HG03439 (cell line): ENCODE measurements around the gene MPP7.

Experiments
- ATAC-seq: cut with Tn5 transposase; IDR thresholded peaks from one replicate; pipeline ENCODE4 v1.9.1; 2021; ENCODE audit warnings: mild to moderate bottlenecking, moderate library complexity; ENCODE audit not compliant: unreplicated experiment

Gene MPP7

GRCh38 chr10:28307267-28307666 is 4.4 kb upstream of the MPP7 start:
- no peak for ATAC-seq

DNA sequence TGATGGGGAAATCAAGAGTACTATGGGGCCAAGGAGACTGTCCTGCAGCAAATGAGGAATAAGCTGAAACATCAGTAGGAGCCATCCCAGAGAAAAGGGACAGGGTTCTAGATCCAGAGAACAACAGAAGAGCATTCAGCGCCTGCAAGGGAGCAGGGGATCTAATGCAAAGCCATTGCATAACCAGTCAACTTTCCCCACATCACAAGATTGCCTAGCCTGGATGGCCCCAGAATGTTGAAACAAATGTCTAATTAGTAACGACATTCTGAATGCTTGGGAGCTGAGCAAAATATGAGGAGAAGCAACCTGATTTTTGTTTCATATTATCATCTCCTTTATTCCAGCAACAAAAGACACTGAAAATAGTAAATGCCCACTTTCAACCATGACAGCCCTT is 2.7 kb upstream of the MPP7 start:
- ATAC-seq = no peak

- ATAC-seq = no peak
These were observed 1.2 kb upstream of the MPP7 start for GRCh38 chr10:28304032-28304571.

GRCh38 chr10:28302012-28302637 is 739 bp downstream of the MPP7 start:
- peak; percentile 3 for ATAC-seq

DNA sequence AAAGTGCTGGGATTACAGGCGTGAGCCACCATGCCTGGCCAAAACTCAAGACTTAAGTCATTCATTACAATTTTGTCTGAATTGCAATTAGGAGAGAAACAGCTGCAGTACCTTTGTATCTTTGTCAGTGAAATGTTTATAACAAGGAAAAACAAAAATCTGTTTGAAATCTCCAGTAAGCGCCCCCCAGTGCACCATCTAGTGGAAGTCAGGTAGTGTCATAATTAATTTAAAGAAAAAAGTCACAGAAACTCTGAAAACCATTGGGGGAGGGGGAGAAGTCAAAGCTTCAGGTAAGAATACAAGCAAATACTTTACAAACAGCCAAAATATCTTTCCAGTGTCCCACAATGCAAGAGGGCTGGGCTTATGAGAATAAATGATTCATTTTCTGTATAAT is 2.8 kb downstream of the MPP7 start:
- no peak for ATAC-seq

DNA sequence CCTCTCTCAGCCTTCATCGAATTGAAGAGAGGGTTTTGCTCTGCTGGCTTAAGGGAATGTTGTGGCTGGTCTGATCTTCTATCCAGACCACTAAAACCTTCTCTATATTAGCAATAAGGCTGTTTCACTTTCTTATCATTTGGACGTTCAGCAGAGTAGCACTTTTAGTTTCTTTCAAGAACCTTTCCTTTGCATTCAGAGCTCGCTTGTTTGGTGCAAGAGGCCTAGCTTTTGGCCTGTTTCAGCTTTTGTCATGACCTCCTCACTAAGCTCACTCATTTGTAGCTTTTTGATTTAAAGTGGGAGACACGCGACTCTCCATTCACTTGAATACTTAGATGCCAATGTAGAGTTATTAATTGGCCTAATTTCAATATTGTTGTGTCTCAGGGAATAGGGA is 3.9 kb downstream of the MPP7 start:
- no peak for ATAC-seq

DNA sequence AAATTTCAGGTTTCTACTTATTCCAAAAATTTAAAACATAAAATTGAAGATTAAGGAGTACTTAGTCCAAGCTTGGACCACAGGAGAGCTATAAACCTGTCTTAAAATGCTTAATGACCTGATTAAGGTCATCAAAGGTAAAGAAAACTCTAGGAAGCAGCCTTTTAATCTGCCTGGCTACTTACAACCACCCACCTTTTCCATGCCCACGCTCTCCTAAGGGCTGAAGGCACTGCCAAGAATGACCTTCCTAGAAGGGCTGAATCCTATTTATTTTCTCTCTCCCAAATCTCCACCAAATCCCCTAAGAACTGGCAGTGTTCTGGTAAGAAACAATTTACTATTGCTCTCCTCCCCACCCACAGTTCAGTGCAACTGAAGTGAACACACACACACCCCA is 6.8 kb downstream of the MPP7 start:
- no peak for ATAC-seq

GRCh38 chr10:28295336-28295735 is 7.5 kb downstream of the MPP7 start:
- ATAC-seq = no peak

- no peak for ATAC-seq
These were observed 8.1 kb downstream of the MPP7 start for GRCh38 chr10:28294809-28295208.

GRCh38 chr10:28294169-28294532 is 8.7 kb downstream of the MPP7 start:
- no peak for ATAC-seq

DNA sequence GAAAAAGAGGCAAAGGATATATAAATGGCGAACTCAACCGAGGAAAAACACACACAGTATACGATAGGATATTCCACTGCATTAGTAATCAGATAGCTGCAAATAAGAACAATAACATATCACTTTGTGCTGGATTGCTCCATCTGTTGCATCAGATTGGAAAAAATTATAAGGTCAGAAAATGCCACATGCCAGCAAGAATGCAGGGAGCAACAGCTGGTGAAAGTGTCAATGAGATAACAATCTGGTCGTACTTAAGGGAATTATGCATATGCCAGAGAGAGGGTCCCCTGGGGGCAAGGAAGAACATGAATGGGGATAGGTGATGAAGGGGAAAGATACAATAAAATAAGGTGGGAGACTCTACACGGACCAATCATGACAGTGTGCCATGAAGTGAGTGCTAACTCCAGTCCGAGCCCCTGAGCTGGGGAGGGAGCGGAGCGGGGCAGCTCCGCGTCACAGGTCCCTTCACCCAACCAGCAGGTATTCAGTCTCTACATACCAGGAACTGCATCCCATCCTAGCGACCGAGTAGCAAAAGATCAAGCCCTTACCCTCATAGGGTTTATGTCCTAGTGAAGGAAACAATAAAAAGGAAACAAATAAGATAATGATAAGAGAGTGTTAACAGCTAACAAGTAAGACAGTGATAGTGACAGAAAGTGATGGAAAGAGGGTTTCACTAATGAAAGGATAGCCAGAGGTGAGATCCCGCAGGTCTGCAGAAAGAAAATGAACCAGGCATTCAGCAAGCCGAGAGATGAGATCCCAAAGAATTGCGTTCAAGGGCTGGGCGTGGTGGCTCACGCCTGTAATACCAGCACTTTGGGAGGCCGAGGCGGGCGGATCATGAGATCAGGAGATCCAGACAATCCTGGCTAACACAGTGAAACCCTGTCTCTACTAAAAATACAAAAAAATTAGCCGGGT is 9.4 kb downstream of the MPP7 start:
- ATAC-seq = no peak

DNA sequence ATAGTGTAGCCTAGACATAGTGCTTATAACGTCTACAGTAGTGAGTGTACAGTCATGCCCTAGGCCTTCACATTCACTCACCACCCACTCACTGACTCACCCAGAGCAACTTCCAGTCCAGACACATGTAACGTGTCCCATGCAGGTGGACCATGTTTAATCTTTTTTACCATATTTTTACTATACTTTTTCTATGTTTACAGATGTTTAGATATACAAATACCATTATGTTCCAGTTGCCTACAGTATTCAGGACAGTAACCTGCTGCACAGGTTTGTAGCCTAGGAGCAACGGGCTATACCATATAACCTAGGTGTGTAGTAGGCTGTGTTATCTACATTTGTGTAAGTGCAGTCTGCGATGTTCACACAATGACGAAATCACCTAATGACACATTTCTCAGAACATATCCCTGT is 11.0 kb downstream of the MPP7 start:
- ATAC-seq = no peak

GRCh38 chr10:28285816-28286215 is 17.0 kb downstream of the MPP7 start:
- ATAC-seq = no peak

- no peak for ATAC-seq
These were observed 18.7 kb downstream of the MPP7 start for GRCh38 chr10:28284126-28284525.

- ATAC-seq = no peak
These were observed 19.6 kb downstream of the MPP7 start for GRCh38 chr10:28283251-28283650.

GRCh38 chr10:28282336-28282735 is 20.5 kb downstream of the MPP7 start:
- no peak for ATAC-seq

DNA sequence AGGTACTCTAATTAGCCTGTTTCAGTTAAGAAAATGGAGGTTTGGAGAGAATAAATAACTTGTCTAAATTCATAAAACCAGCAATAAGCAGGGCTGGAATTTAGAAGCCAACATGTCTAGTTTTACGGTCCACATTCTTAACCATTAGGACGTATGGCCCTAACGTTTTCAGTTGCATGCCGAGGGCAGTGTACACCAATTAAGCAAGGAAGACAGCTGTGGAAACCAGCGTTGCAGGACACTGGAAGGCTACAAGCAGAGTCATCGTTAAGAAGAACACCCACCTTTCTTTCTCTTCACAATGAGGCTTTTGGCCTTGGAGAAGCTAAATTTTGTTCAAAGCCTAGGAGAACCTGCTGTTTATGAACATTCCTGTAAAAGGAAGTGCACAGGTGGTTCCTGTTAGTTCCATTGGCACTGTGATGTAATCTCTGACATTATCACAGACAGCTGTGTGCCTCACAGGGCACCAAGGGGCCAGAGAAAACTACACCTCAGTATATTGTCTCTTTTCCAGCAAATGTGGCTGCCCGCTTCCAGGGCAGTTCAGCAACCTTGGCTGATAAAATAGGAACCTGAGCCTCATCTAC is 21.0 kb downstream of the MPP7 start:
- ATAC-seq = no peak

DNA sequence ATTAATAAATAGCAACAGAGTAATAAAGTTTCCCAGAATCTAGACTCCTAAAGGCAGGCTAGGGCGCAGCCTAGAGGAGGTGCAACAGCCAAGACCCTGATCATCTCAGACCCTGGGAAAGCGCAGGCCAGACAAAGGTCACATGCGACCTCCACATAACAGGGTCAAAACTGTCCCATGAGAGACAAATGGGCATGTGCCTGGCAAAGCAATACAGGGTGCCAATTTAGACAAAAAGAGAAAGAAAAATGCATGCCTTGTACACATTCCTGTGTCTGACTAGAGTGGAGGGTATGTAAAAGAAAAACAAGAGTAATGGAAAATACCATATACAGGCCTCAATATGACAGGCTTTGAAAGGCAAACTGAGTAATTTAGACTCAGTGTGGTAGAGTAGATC is 22.2 kb downstream of the MPP7 start:
- ATAC-seq = no peak

DNA sequence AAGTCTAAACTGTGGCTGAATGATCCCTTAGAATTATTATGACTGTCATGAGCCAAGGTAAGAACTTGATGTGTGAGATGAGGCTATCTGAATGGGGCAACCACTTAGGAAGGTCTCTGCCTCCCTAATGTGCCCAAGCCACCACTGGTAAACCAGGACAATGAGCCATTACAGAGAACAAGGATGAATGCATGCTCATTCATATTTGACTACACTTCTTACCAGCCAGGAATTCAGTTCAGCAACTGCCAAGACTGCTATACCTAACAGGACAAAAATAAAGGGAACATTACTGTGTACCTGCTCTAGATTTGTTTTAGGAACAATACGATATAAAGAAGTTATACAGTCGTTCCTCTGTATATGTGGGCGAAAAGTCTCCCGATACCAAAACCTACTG is 23.0 kb downstream of the MPP7 start:
- ATAC-seq = no peak

GRCh38 chr10:28278842-28279241 is 24.0 kb downstream of the MPP7 start:
- no peak for ATAC-seq

DNA sequence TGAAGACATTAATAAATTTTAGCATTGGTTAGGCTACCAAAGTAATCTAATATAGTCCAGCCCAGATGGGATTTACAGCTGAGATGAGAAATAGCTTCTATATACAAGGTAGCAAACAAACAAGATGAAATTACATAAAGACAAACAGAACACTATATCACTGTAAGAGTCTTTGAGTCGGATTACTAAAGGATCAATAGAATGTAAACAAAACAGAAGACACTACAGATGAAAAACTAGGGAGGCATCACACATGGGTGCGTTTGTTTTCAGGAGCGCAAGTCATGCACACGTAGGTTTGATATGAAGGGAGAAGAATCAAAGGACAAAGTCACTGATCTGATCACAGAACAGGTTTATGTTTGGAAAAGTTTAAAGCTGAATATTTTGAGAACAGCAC is 26.5 kb downstream of the MPP7 start:
- ATAC-seq = no peak

DNA sequence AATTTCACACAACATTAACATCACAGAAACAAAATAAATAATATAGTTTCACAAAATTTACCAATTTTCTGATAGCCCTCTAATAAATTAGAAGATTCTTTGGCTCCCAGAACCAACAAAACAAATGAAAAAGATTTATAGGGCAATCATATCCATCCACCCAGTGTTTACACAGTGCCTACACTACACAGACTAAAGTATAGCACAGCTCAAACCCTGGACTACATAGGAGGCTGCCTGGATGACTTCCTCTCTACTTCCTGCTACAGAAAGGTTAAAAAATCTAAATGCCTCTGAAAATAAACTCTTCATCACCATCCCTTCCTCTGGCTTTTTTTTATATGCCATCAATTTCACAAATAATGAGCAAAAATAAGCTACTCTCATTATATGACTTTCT is 28.4 kb downstream of the MPP7 start:
- ATAC-seq = no peak
